GM19193 (cell line): Measurements from ENCODE around the gene FABP6.

Experiments
- POLR2A ChIP-seq: IDR thresholded peaks from 4 replicates; pipeline ENCODE4 v1.6.1; 2011; ENCODE audit not compliant: insufficient read depth, insufficient read length; ENCODE audit errors: extremely low read depth

Gene FABP6

GRCh38 chr5:160211352-160211751, 18.0 kb upstream of the FABP6 start:
- TF ChIP-seq POLR2A: no peak

- no peak for TF ChIP-seq POLR2A
Measured at GRCh38 chr5:160213537-160213936, 15.8 kb upstream of the FABP6 start.

- no peak for TF ChIP-seq POLR2A
Measured at GRCh38 chr5:160219356-160219755, 9.9 kb upstream of the FABP6 start.

GRCh38 chr5:160221082-160221481, 8.2 kb upstream of the FABP6 start:
- TF ChIP-seq POLR2A: no peak

GRCh38 chr5:160227012-160227411, 2.3 kb upstream of the FABP6 start:
- TF ChIP-seq POLR2A: no peak

- no peak for TF ChIP-seq POLR2A
Measured at GRCh38 chr5:160230686-160231527, 1.6 kb downstream of the FABP6 start.

- TF ChIP-seq POLR2A: no peak
Measured at GRCh38 chr5:160231783-160232342, 2.6 kb downstream of the FABP6 start.

- no peak for TF ChIP-seq POLR2A
Measured at GRCh38 chr5:160233215-160233614, 3.9 kb downstream of the FABP6 start.

- TF ChIP-seq POLR2A: no peak
Measured at GRCh38 chr5:160235731-160236130, 6.4 kb downstream of the FABP6 start.

- no peak for TF ChIP-seq POLR2A
Measured at GRCh38 chr5:160237571-160238093, 8.3 kb downstream of the FABP6 start.

- no peak for TF ChIP-seq POLR2A
Measured at GRCh38 chr5:160240350-160240749, 11.0 kb downstream of the FABP6 start.

- TF ChIP-seq POLR2A: no peak
Measured at GRCh38 chr5:160242145-160242544, 12.8 kb downstream of the FABP6 start.

GRCh38 chr5:160245506-160246086, 16.3 kb downstream of the FABP6 start:
- TF ChIP-seq POLR2A: no peak

- TF ChIP-seq POLR2A: no peak
Measured at GRCh38 chr5:160250226-160250625, 20.9 kb downstream of the FABP6 start.

GRCh38 chr5:160250826-160251225, 21.5 kb downstream of the FABP6 start:
- TF ChIP-seq POLR2A: no peak
